NCI-H146 treated with DMSO at 0.1 percent for 48 hours (cell line): Measurements from ENCODE around the gene TPRG1L.
A peak's percentile ranks its signal among the peaks of the same experiment; 100 is the strongest.
"Not testable (repeated sequence)": the region's sequence is repeated elsewhere in the genome, so short reads cannot be mapped to it uniquely, and the experiment has no call there.

Source experiments
- DNase-seq: peaks from one replicate; lab custom pipeline; 2025; ENCODE audit not compliant: unreplicated experiment; lab: John Stamatoyannopoulos, UW

Gene TPRG1L

GRCh38 chr1:3607703-3608065, 17.1 kb upstream of the TPRG1L start:
- DNase-seq: no peak

DNA sequence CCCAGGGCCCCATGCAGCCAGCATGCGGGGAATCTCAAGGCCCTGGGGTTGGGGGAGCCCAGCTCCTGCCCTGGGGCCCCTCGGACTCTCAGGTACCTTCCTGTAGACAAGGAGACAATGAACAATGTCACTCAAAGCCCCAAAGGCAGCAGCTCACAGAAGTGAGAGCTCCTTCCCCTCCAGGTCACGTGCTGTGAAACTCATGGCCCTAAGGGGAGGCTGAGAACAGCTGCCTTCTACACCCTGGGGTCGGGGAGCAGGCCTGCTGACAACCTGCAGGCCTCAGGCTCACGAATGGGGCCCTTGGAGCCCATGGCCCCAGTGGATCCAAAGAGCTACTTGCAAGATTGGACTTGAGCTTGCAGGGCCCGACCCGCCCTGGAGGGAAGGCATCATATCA, 16.7 kb upstream of the TPRG1L start:
- no peak for DNase-seq

GRCh38 chr1:3609016-3609768, 15.6 kb upstream of the TPRG1L start:
- no peak for DNase-seq

DNA sequence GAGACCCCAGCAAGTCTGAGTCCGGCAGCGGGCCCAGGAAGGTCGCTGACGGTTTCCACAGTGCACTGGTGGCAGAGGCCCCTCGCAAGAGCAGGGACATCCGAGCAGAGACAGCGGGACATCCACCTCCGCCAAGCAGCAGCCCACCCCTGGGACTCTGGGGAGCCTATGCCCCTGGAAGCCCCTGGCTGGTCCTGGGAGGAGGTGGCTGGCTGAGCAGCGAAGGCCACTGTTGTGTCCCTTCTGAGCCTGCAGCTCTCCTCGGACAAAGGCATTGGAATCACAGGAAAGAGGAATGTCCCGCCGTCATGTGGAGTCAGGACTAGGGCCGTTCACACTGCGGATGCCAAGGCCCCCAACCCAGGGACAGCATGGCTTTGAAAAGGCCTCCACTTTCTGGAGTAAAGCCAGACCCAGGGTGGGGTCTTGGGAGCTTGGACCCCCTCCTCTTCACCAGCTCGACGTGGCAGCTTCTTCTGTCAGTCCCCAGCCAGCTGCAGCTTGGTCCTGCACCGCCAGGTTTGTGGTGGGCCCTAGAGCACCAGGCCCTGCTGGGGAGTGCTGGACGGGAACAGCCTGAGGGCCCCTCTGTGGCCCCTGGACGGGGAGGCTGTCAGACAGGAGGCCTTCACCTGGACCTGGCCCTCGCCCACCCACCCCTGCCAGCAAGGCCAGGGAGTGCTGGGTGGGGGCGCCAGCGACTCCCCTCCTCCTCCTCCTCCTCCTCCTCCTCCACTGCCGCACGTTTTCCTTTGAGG, 14.9 kb upstream of the TPRG1L start:
- DNase-seq: no peak

GRCh38 chr1:3610527-3611169, 14.2 kb upstream of the TPRG1L start:
- DNase-seq: no peak

GRCh38 chr1:3611170-3612019, 13.4 kb upstream of the TPRG1L start, which contains the start of gene MEGF6:
Gene MEGF6 (minus strand): TSS chr1:3611508. CDS start chr1:3611268, 240 bp downstream.
- DNase-seq: peak; percentile 46

DNA sequence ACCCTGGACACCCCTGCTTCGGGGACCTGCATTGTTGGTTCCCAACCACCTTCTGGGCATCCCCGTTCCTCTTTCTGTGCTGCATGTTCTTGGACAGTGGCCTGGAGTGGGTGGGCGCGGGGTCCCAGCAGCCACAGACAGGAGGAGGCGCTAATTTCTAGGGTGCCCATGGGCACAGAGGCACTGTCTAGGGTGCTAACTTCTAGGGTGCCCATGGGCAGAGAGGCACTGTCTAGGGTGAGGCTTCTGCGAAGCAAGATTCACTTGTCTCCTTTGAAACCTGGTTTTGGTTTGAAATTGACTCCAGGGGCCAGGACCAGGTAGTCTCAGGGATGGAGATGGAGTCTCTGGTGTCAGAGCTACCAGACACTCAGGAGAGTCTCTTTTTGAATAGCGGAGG, 12.7 kb upstream of the TPRG1L start:
- no peak for DNase-seq

- no peak for DNase-seq
Measured at GRCh38 chr1:3614755-3615742, 9.8 kb upstream of the TPRG1L start.

DNA sequence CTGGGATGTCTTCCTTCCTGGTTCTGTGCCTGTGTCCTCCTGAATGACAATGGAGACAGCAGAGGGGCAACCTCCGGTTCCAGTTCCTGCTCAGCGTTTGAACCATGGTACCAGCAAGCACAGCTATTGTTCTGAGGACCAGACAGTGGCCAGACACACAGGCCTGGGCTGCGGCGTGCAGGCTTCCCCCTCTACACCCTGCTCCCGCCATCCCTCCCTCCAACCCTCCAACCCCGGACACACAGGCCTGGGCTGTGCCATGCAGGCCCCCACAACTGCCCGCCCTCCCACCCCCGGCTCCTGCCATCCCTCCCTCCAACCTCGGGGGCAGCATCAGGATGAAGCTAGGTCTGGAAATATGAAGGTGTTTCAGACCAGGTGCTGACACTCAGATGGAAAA, 8.0 kb upstream of the TPRG1L start:
- no peak for DNase-seq

GRCh38 chr1:3617806-3618345, 6.9 kb upstream of the TPRG1L start:
- DNase-seq: no peak

GRCh38 chr1:3618531-3618880, 6.3 kb upstream of the TPRG1L start:
- no peak for DNase-seq

GRCh38 chr1:3618881-3619671, 5.7 kb upstream of the TPRG1L start:
- peak; percentile 13 for DNase-seq

- no peak for DNase-seq
Measured at GRCh38 chr1:3620708-3621107, 4.1 kb upstream of the TPRG1L start.

DNA sequence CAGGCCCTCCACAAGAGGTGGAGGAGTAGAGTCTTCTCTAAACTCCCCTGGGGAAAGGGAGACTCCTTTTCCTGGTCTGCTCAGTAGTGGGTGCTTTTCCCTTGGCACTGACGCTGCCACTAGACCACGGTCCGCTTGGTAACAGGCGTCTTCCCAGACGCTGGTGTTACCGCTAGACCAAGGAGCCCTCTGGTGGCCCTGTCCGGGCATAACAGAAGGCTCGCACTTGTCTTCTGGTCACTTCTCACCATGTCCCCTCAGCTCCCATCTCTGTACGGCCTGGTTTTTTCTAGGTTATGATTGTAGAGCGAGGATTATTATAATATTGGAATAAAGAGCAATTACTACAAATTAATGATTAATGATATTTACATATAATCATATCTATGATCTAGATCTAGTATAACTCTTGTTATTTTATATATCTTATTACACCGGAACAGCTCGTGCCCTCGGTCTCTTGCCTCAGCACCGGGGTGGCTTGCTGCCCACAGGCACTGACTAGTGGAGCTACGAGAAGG, 3.6 kb upstream of the TPRG1L start:
- not testable (repeated sequence) for DNase-seq

DNA sequence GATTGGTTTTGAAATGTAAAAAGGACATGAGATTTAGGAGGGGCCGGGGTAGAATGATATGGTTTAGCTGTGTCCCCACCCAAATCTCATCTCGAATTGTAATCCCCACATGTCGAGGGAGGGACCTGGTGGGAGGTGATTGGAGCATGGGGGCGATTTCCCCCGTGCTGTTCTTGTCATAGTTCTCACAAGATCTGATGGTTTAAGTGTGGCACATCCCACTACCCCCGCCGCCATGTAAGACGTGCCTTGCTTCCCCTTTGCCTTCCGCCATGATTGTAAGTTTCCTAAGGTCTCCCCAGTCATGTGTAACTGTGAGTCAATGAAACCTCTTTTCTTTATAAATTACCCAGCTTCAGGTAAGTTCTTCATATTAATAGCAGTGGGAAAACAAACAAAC, 2.7 kb upstream of the TPRG1L start:
- not testable (repeated sequence) for DNase-seq

- no peak for DNase-seq
Measured at GRCh38 chr1:3623441-3624199, 1.2 kb upstream of the TPRG1L start.

DNA sequence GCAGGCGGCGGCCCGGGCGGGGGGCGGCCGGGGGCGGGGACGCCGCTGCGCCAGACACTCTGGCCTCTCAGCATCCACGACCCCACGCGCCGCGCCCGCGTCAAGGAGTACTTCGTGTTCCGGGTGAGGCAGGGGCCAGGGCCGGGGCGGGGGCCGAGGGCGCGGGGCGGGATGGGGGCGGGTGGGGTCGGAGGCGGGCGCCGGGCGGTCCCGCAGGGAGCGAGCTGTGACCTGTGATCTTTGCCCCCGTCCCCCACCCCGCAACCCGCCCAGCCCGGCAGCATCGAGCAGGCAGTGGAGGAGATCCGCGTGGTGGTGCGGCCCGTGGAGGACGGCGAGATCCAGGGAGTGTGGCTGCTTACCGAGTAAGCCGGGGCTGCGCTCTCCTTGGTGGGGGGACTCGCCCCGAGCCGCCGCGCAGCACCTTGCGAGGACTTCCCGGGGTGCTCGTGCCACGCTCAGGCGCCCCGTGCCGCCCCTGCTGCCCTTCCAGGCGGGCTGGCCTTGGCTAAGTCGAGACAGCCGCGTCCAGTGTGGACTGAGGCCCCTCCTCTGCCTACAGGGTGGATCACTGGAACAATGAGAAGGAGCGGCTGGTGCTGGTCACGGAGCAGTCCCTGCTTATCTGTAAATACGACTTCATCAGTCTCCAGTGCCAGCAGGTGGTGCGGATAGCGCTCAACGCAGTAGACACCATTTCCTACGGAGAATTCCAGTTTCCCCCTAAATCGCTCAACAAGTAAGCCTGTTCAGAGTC, 514 bp downstream of the TPRG1L start:
- peak; percentile 28 for DNase-seq
